Pons (tissue), 1 donor: ENCODE data around the gene MEGF9.
A peak's percentile ranks its signal among the peaks of the same experiment; 100 is the strongest.

Experiments
- DNase-seq: peaks from one replicate; pipeline ENCODE4 v3.0.0-alpha.2; 2016; ENCODE audit warnings: low spot score

The MEGF9 gene

DNA sequence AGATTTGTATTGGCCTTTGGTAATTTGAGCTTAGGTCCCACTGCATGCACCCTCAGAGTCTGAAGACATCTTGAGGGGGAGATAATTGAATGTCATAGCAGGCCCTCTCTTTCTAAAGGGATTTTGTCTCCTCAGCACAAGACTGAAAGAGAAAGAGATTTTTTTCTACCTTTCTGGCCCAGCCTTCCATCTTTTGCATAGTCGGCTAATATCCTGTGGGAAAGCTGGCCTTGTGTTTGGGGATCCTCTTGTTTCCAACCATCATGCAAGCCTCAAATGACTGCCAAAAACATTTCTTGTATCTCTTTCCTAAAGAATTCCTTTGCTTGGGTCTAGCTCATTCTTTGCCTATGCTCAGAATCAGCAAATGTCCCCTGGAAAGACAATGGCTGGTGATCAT, 92.3 kb downstream of the MEGF9 start:
- DNase-seq: no peak

- DNase-seq: peak; percentile 88
Measured at GRCh38 chr9:120619751-120620655, 94.3 kb downstream of the MEGF9 start.

DNA sequence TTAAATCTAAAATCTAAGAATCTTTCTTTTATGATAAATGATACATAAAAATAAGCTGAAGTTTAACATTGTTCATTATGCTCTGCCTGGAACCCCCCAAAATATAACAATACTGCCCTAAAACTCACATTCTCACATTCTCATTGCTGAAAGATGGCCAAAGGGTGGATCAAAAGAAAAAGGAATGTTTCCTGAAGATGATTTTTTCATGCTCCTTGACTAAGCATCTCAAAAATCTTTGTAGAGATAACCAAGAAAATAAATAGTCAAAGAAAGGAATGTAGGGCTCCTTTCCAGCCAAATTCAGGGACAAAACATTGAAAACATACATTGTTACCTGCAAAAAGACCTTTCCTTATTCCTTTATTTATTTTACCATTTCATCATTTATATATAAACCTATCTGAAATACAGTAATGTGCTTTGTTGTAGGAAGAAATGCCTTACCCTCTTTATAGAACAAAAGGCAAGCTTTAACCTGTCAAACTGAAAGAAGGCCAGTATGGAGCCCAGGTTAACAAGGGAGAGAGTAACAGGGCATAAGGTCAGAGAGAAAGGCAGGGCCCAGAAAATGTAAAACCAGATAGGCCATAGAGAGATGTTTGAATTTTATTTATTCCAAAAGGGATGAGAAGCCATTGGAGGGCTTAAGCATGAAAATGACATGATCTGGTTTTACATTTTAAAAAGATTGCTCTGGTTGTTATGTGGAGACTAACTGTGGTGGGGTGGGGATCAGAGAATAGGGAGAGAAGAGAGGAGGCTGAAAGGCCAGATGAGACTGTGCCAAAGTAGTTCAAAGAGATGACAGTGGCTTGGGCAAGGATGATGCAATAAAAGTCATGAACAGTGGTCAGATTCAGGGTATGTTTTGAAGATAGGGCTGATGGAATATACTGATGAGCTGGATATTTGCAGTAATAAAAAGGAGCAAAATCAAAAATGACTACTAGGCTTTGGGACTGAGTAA, 97.0 kb downstream of the MEGF9 start:
- DNase-seq: peak; percentile 51

DNA sequence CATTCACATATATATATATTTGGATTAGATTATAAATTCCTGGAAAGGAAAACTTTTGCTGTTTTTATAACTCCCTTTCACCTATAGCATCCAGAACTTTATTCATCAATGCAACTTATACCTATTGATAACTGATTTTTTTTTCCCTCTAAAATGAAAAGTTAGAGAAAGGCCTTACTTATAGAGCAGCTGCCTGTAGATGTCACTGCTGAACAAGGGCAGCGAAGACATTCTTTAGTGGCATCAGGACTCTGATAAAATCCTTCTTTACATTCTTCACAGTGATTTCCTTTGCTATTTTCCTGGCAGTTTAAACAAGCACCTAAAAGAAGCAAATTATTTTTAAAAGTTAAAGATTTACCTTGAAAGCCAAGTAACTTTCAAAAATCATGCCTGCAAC, 102.1 kb downstream of the MEGF9 start:
- DNase-seq: peak; percentile 72

- DNase-seq: no peak
Measured at GRCh38 chr9:120611690-120612068, 102.6 kb downstream of the MEGF9 start.

GRCh38 chr9:120610975-120611689, 103.1 kb downstream of the MEGF9 start:
- DNase-seq: no peak

DNA sequence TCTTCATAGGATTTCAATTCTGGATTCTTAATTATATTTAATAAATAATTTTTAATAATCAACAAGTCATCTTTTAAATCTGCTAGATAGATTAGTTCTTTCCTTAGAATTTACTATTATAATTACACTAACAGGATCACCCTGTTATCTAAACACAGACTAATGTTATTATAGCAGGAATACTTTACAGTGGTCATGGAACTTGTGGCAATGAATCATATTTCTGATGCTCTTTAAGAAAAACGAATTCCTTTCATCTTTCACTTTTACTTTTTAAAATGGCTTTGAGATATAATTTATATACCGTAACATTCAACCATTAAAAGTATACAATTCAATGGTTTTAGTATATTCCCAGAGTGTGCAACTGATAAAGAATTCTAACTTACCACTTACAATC, 104.6 kb downstream of the MEGF9 start:
- DNase-seq: no peak

DNA sequence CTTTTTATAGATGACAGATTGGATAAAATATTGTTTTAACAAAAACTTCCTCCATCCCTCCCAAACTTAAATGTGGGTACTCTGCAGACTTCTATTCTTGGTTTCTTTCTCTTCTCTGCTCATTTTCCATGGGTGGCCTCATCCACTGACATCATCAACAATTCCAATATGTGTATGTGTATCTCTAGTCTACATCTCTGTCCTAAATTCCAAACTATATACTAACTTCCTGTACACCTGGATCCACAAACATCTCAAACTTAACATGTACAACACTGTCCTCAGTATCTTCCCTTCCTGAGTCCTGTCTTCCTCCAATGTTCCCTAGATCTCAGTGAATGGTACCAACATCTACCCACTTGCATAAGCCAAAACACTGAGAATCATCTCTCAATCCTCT, 105.8 kb downstream of the MEGF9 start:
- DNase-seq: no peak

- no peak for DNase-seq
Measured at GRCh38 chr9:120603591-120603990, 110.7 kb downstream of the MEGF9 start.

GRCh38 chr9:120603010-120603409, 111.3 kb downstream of the MEGF9 start:
- no peak for DNase-seq

DNA sequence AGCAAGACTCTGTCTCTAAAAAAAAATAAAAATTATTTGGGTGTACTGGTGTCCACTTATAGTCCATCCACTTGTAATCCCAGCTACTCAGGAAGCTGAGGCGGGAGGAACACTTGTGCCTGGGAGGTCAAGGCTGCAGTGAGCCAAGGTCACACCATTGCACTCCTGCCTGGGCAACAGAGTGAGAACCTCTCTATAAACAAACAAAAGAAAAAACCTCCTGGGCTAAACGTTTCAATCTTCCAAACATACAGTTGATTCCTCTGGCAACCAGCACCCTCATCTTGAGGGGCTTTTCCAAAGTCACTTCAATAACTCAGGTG, 120.4 kb downstream of the MEGF9 start:
- DNase-seq: no peak

GRCh38 chr9:120593250-120593954, 120.9 kb downstream of the MEGF9 start:
- no peak for DNase-seq

GRCh38 chr9:120592210-120592609, 122.1 kb downstream of the MEGF9 start:
- no peak for DNase-seq

GRCh38 chr9:120587328-120587727, 126.9 kb downstream of the MEGF9 start:
- peak; percentile 64 for DNase-seq

DNA sequence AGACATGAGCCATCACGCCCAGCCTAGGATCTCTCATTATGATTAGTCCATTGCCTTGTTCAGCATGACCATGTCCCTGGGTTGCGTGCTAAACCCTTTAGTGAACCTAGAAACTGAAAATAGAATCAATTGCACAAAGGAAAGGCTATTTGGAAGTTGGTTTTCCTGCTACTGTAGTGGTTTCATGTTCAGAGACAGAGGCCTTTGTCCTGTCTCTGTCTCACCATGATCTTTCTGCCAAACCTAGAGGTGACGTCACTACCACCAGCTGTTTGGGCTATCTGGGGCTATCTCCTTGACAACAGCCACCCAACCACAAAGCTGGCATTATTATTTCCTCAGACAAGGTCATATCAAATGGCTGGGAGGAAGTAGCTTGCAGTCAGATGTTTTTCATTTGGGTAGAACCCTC, 130.3 kb downstream of the MEGF9 start:
- DNase-seq: peak; percentile 100

DNA sequence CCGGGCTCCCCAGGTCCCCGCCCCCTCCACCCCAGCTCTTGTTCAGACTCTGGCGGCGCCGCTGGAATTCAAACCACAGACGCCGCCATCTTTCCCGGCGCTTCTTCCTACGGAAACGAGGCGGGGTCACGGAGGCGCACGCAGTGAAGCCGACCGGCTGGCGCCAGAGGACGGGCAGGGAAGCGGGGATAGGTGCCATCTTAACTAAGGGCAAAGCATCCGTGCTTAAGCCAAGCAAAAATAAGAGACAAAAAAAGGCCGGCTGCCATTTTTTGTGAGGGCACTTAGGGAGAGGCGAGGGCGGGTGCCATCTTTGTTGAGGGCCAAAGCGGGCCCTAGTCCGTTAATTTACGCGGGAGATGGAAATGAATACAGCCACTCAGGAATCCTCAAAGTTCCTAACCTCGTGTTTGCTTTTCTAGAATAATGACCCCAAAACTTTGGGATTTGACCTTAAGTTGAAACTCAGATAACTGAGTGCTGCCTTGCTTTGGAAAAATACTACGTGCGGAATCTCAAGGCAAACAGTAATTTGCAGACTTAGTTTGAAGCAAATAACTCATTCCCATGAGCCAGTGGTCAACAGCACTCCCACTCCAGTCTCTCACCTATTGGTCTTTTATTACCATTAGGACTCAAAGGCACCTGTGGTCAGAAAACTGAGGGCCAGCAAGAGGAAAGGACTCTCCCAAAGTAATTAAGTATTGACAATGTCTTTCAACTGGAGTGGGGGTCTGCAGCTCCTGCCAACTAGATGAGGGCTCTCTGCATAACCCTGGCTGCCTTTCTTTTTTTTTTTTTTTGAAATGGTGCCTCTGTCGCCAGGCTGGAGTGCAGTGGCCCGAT, 134.0 kb downstream of the MEGF9 start, which contains the start of gene CDK5RAP2:
Gene CDK5RAP2, minus strand, starts transcription at position 117 of the 846 bp plus-strand sequence. CDS start 189 bp downstream, outside the sequence.
- peak; percentile 99 for DNase-seq

DNA sequence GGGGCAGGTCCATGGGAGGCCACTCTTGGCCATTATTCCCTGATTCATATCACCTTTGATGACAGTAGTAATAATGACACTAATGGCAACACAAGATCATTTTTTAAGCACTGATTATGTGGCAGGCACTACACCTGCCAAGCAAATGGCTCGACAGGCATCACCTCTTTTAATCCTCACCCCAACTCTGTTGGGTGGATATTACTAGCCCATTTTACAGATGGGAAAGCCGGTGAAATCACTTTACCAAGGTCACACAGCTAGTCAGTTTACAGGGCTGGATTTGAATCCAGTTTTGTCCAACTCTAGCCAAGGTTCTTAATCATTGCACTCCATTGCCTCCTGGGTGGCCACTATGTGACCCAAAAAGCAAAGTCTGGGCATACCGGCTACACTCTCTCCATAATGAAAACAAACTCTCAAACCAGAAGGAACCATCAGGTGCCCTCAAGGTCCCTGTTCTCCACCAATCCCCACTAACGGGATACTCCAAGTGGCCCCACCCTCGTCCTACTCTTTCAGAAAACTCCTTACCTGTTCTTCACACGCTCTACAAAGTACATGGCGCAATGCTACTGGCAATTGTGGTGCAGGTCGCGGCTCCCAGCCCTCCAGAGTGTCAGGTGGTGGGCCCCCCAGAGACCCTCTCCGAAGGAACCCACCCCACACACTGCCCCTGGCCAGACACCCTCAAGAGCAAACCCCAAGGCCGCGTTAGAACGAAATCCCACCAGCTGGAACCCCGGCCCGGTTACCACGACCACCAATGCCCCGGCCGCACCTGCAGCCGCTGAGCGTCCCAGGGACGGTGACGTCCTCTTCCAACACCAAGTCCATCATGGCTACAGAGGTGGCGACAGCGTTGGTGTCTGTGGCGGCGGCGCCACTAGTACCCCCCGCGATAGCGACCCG, 134.9 kb downstream of the MEGF9 start:
- peak; percentile 32 for DNase-seq

DNA sequence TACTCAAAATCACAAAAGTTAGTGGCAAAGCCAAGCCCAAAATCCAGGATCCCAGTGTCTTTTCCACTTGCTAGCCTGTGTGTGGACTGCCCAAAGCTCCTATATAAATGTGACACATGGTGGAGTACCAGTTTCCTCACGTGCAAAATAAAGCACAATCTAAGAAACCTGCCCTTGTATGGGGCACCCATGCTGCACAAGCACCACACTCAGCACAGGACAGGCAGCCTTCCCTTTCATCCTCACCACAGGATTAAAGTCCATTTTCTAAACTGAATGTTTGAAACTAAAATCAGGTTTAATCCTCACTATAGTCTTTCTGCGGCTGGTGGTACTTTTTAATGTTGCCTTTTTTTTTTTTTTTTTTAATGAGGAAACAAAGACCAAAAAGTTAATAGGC, 139.8 kb downstream of the MEGF9 start:
- DNase-seq: no peak

- DNase-seq: no peak
Measured at GRCh38 chr9:120572472-120572871, 141.8 kb downstream of the MEGF9 start.
